WTC11 (cell line): Measurements from ENCODE around the gene PGAP2. TPM values are rescaled to one million over a fixed set of nuclear protein-coding genes. Genes with fewer than 3 reads are reported as not detected.
A peak's percentile ranks its signal among the peaks of the same experiment; 100 is the strongest.

Experiments
- ATAC-seq: fragments of 200-7000 bp; cut with Tn5 transposase; 2 replicates; pipeline ENCODE4 v1.10.0; 2021; ENCODE audit warnings: mild to moderate bottlenecking, moderate library complexity
- Bru-seq: library from RNA; stranded (reverse); fragments of 400-500 nt; gene quantifications from one replicate; lab custom pipeline; 2021; lab: Mats Ljungman, UMichigan
- CTCF ChIA-PET: fragments of 300-600 bp; sonication (Branson Sonifier 250); formaldehyde crosslinking; loops from one replicate; lab custom pipeline; 2021; ENCODE audit warnings: antibody characterized with exemption; lab: Charles Lee
- POLR2A ChIA-PET: fragments of 350-600 bp; sonication (Branson Sonifier 250); formaldehyde crosslinking; loops from one replicate; lab custom pipeline; 2021; ENCODE audit warnings: antibody characterized with exemption; lab: Charles Lee
- DNase-seq: peaks from one replicate; pipeline ENCODE4 v3.0.0; 2021; ENCODE audit warnings: low spot score
- H3K27ac Mint-ChIP-seq: 2 replicates; pipeline ENCODE4 v1.8.0; 2021; ENCODE audit warnings: mixed read lengths
- H3K27me3 Mint-ChIP-seq: 2 replicates; pipeline ENCODE4 v1.8.0; 2021; ENCODE audit warnings: low read depth, mild to moderate bottlenecking, moderate library complexity, mixed read lengths
- H3K36me3 Mint-ChIP-seq: 2 replicates; pipeline ENCODE4 v1.8.0; 2021; ENCODE audit warnings: mixed read lengths
- H3K4me1 Mint-ChIP-seq: 2 replicates; pipeline ENCODE4 v1.8.0; 2022; ENCODE audit warnings: mixed read lengths
- H3K4me3 Mint-ChIP-seq: 2 replicates; pipeline ENCODE4 v1.8.0; 2021; ENCODE audit warnings: mild to moderate bottlenecking, moderate library complexity, mixed read lengths
- H3K9me3 Mint-ChIP-seq: 2 replicates; pipeline ENCODE4 v1.8.0; 2021; ENCODE audit warnings: mixed read lengths
- ATF1 ChIP-seq: sonication (generic); formaldehyde crosslinking; IDR thresholded peaks from 2 replicates; pipeline ENCODE4 v1.8.1; 2023; ENCODE audit warnings: mild to moderate bottlenecking, moderate library complexity, missing genetic modification reagents
- CBFB ChIP-seq: sonication (generic); formaldehyde crosslinking; IDR thresholded peaks from 2 replicates; pipeline ENCODE4 v1.8.1; 2022; ENCODE audit warnings: mild to moderate bottlenecking, low read depth, missing genetic modification reagents
- CREB1 ChIP-seq: sonication (generic); formaldehyde crosslinking; IDR thresholded peaks from 2 replicates; pipeline ENCODE4 v1.8.0; 2023; ENCODE audit warnings: mild to moderate bottlenecking, missing genetic modification reagents
- CREM ChIP-seq: sonication (generic); formaldehyde crosslinking; IDR thresholded peaks from 2 replicates; pipeline ENCODE4 v1.8.1; 2022; ENCODE audit warnings: mild to moderate bottlenecking, missing genetic modification reagents, moderate library complexity
- ELF4 ChIP-seq: sonication (generic); formaldehyde crosslinking; IDR thresholded peaks from 2 replicates; pipeline ENCODE4 v1.8.1; 2022; ENCODE audit warnings: low read depth, mild to moderate bottlenecking, moderate library complexity, missing genetic modification reagents
- ESRRA ChIP-seq: sonication (generic); formaldehyde crosslinking; IDR thresholded peaks from 2 replicates; pipeline ENCODE4 v1.8.1; 2022; ENCODE audit warnings: mild to moderate bottlenecking, missing genetic modification reagents, borderline replicate concordance
- GTF2I ChIP-seq: fragments of 250-450 bp; sonication (Bioruptor Pico); conservative IDR thresholded peaks from 2 replicates; pipeline ENCODE4 v1.4.0; 2021; ENCODE audit warnings: mild to moderate bottlenecking
- HMGA2 ChIP-seq: fragments of 250-450 bp; sonication (Bioruptor Pico); IDR thresholded peaks from 2 replicates; pipeline ENCODE4 v1.4.0; 2021; ENCODE audit warnings: mild to moderate bottlenecking, moderate library complexity
- NFATC4 ChIP-seq: fragments of 250-450 bp; sonication (Bioruptor Pico); IDR thresholded peaks from 2 replicates; pipeline ENCODE4 v1.9.0; 2021; ENCODE audit warnings: mild to moderate bottlenecking
- NFE2L1 ChIP-seq: sonication (generic); formaldehyde crosslinking; IDR thresholded peaks from 2 replicates; pipeline ENCODE4 v1.8.1; 2023; ENCODE audit warnings: missing genetic modification reagents
- NFYB ChIP-seq: sonication (generic); formaldehyde crosslinking; conservative IDR thresholded peaks from 2 replicates; pipeline ENCODE4 v1.8.0; 2022; ENCODE audit warnings: low read depth, missing genetic modification reagents
- OVOL2 ChIP-seq: fragments of 250-450 bp; sonication (Bioruptor Pico); IDR thresholded peaks from 2 replicates; pipeline ENCODE4 v1.9.0; 2021; ENCODE audit warnings: mild to moderate bottlenecking, borderline replicate concordance
- PRRX2 ChIP-seq: fragments of 250-450 bp; sonication (Bioruptor Pico); IDR thresholded peaks from 2 replicates; pipeline ENCODE4 v1.8.0; 2021; ENCODE audit warnings: mild to moderate bottlenecking
- SMAD3 ChIP-seq: sonication (generic); formaldehyde crosslinking; IDR thresholded peaks from 2 replicates; pipeline ENCODE4 v1.8.0; 2022; ENCODE audit warnings: missing genetic modification reagents, mild to moderate bottlenecking, borderline replicate concordance
- ZNF138 ChIP-seq: sonication (generic); formaldehyde crosslinking; conservative IDR thresholded peaks from 2 replicates; pipeline ENCODE4 v1.8.1; 2022; ENCODE audit warnings: mild to moderate bottlenecking, moderate library complexity, missing genetic modification reagents
- ZNF232 ChIP-seq: sonication (generic); formaldehyde crosslinking; IDR thresholded peaks from 2 replicates; pipeline ENCODE4 v1.8.0; 2022; ENCODE audit warnings: mild to moderate bottlenecking, missing genetic modification reagents
- ZNF263 ChIP-seq: sonication (generic); formaldehyde crosslinking; IDR thresholded peaks from 2 replicates; pipeline ENCODE4 v1.8.1; 2022; ENCODE audit warnings: low read depth, mild to moderate bottlenecking, moderate library complexity, missing genetic modification reagents
- ZNF317 ChIP-seq: sonication (generic); formaldehyde crosslinking; IDR thresholded peaks from 2 replicates; pipeline ENCODE4 v1.8.1; 2023; ENCODE audit warnings: low read depth, mild to moderate bottlenecking, moderate library complexity, missing genetic modification reagents, borderline replicate concordance
- ZNF671 ChIP-seq: fragments of 250-450 bp; sonication (Bioruptor Pico); IDR thresholded peaks from 2 replicates; pipeline ENCODE4 v1.8.0; 2021; ENCODE audit warnings: mild to moderate bottlenecking
- long read RNA-seq, 3 experiments: library from RNA in 1 of 3; library from capped mRNA in 1 of 3; library from polyadenylated mRNA in 1 of 3; unstranded in 2 of 3; stranded (forward) in 1 of 3; transcript quantifications; one replicate each; pipeline ENCODE4 v2.0.0, GENCODE V29; 2021
- total RNA-seq: library from RNA; stranded (reverse); gene quantifications from 3 replicates; pipeline ENCODE4 v1.2.3, GENCODE V29; 2021
- TF ChIP-seq, protein P1 (sequence below): sonication (generic); formaldehyde crosslinking; IDR thresholded peaks from 2 replicates; pipeline ENCODE4 v1.8.1; 2022; ENCODE audit warnings: missing genetic modification reagents, borderline replicate concordance
- TF ChIP-seq, protein P2 (sequence below): sonication (generic); formaldehyde crosslinking; IDR thresholded peaks from 2 replicates; pipeline ENCODE4 v1.8.0; 2023; ENCODE audit warnings: missing genetic modification reagents, mild to moderate bottlenecking, borderline replicate concordance
- TF ChIP-seq, protein P3 (sequence below): fragments of 200-600 bp; IDR thresholded peaks from 2 replicates; pipeline ENCODE4 v1.8.0; 2022; ENCODE audit warnings: antibody characterized with exemption
- TF ChIP-seq, protein P4 (sequence below): sonication (generic); formaldehyde crosslinking; IDR thresholded peaks from 2 replicates; pipeline ENCODE4 v1.8.1; 2022; ENCODE audit warnings: mild to moderate bottlenecking, missing genetic modification reagents, moderate library complexity, borderline replicate concordance
- TF ChIP-seq, protein P5 (sequence below): sonication (generic); formaldehyde crosslinking; IDR thresholded peaks from 2 replicates; pipeline ENCODE4 v1.8.1; 2022; ENCODE audit warnings: low read depth, mild to moderate bottlenecking, moderate library complexity, missing genetic modification reagents, borderline replicate concordance

The PGAP2 gene
- 38.2 to 43.0 TPM (median 40.7 TPM) in 3 replicates for total RNA-seq
- Bru-seq, nascent RNA, result percentile 66 among the genes with signal in this experiment
- long read RNA-seq, experiment 1, transcript PGAP2-207 (6 exons, 931 nt), result major isoform, 20 of 110 reads
- long read RNA-seq, experiment 1, transcript PGAP2-227 (5 exons, 1,530 nt), result minor isoform, 11 of 110 reads
- long read RNA-seq, experiment 1, transcript PGAP2-215 (6 exons, 798 nt), result minor isoform, 9 of 110 reads
- long read RNA-seq, experiment 1, partial matches to known transcripts, result 13 of 110 reads
- long read RNA-seq, experiment 1, other reads (novel, unspliced or antisense), result 45 of 110 reads
- long read RNA-seq, experiment 2, transcript PGAP2-207 (6 exons, 931 nt), result major isoform, 6 of 40 reads
- long read RNA-seq, experiment 2, partial matches to known transcripts, result 16 of 40 reads
- long read RNA-seq, experiment 2, other reads (novel, unspliced or antisense), result 14 of 40 reads
- long read RNA-seq, experiment 3, transcript PGAP2-227 (5 exons, 1,530 nt), result minor isoform, 22 of 117 reads
- long read RNA-seq, experiment 3, transcript PGAP2-207 (6 exons, 931 nt), result major isoform, 29 of 117 reads
- long read RNA-seq, experiment 3, transcript PGAP2-215 (6 exons, 798 nt), result minor isoform, 10 of 117 reads
- long read RNA-seq, experiment 3, partial matches to known transcripts, result 3 of 117 reads
- long read RNA-seq, experiment 3, other reads (novel, unspliced or antisense), result 47 of 117 reads

DNA sequence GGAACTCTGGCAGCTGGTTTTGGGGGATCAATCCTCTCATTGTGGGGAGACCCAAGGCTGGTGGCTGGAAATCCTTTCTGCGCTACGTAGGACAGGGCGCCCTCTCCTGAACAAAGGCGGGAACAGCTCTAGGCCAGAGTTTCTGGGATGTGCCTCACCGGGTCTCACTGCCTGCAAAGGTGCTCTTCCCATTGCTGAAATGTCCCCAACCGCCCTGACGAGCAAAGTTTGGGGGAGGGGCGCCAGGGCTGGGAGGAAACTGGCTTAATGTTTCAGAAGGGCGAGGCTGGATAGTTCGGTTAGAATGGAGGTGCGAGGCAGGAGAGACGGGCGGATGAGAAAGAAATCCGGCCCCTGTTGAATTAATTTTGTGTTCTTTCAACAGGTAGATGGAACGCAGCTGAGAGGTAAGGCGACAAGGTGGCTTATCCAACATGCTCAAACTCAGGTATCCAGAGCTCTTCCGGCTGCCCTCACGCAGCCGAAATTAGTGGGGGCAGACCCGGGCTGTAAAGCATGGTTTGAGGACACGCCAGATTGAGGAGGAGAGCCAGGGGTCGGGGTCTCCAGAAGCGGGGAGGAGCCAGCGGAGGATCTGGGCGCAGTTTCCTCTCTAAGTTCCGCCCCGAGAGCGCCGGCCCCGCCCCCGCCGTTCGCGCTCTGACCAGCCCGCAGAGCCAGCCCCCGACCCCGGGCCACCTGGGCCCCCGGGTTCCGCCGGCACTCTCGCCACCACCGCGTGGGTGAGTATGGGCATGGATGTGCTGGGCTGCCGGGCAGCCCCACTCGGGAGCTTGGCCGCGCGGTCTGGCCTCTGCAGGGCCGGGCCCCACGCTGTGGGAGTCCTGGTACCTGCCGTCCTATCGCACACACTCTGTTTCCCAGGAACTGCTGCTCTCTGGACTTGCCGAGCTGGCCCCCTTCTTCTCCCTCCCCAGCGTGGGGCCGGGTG, at the start of gene PGAP2:
PGAP2 (plus strand) TSS at position 652 of the 952 bp plus-strand sequence. CDS start 2,700 bp downstream, outside the sequence.
- ChIA-PET POLR2A (interaction anchor here (0.5 to 1.1 kb wide), 4 partner anchors 11 to 429 kb away, joined by 3 read pairs; partner anchors contain the start of genes NUP98 and ZNF195), CTCF (interaction anchor here (0.7 to 3.9 kb wide), 27 partner anchors 8 to 331 kb away, joined by 3 to 52 read pairs (median 5); partner anchors contain the start of genes NUP98, RHOG and STIM1)
- peak; percentile 91 for ATAC-seq
- peak within 1 kb of the TSS; percentile 97 for H3K27ac Mint-ChIP-seq
- H3K4me3 Mint-ChIP-seq, result peak within 1 kb of the TSS; percentile 96
- peaks cover 11% of the 10 kb centered on the region for H3K4me1 Mint-ChIP-seq
- peak; percentile 83 for DNase-seq
- no peaks in the 10 kb centered on the region for H3K36me3 Mint-ChIP-seq
- H3K27me3 Mint-ChIP-seq, result no peaks in the 10 kb centered on the region; the same call in 1 of the 2 replicates
- H3K9me3 Mint-ChIP-seq, result no peaks in the 10 kb centered on the region
- TF ChIP-seq, protein P1, sequence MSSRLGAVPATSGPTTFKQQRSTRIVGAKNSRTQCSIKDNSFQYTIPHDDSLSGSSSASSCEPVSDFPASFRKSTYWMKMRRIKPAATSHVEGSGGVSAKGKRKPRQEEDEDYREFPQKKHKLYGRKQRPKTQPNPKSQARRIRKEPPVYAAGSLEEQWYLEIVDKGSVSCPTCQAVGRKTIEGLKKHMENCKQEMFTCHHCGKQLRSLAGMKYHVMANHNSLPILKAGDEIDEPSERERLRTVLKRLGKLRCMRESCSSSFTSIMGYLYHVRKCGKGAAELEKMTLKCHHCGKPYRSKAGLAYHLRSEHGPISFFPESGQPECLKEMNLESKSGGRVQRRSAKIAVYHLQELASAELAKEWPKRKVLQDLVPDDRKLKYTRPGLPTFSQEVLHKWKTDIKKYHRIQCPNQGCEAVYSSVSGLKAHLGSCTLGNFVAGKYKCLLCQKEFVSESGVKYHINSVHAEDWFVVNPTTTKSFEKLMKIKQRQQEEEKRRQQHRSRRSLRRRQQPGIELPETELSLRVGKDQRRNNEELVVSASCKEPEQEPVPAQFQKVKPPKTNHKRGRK, result no peak
- TF ChIP-seq ELF4 (CRISPR knock-in tag) (no peak), NFATC4 (CRISPR knock-in tag) (no peak), OVOL2 (CRISPR knock-in tag) (no peak), GTF2I (CRISPR knock-in tag) (no peak), ZNF138 (CRISPR knock-in tag) (no peak), ZNF232 (CRISPR knock-in tag) (0 out of 2 replicates have a peak, but pooled peaks have one; percentile 31), ZNF317 (CRISPR knock-in tag) (no peak), ZNF671 (CRISPR knock-in tag) (no peak), CREB1 (no peak), HMGA2 (CRISPR knock-in tag) (no peak), SMAD3 (CRISPR knock-in tag) (no peak), NFYB (no peak), PRRX2 (CRISPR knock-in tag) (no peak; the same call in 1 of the 2 replicates), ESRRA (CRISPR knock-in tag) (no peak), CBFB (no peak), ZNF263 (peak; percentile 44; the same call in 1 of the 2 replicates), NFE2L1 (CRISPR knock-in tag) (no peak), CREM (CRISPR knock-in tag) (0 out of 2 replicates have a peak, but pooled peaks have one; percentile 41), ATF1 (CRISPR knock-in tag) (no peak)
- TF ChIP-seq, protein P2, sequence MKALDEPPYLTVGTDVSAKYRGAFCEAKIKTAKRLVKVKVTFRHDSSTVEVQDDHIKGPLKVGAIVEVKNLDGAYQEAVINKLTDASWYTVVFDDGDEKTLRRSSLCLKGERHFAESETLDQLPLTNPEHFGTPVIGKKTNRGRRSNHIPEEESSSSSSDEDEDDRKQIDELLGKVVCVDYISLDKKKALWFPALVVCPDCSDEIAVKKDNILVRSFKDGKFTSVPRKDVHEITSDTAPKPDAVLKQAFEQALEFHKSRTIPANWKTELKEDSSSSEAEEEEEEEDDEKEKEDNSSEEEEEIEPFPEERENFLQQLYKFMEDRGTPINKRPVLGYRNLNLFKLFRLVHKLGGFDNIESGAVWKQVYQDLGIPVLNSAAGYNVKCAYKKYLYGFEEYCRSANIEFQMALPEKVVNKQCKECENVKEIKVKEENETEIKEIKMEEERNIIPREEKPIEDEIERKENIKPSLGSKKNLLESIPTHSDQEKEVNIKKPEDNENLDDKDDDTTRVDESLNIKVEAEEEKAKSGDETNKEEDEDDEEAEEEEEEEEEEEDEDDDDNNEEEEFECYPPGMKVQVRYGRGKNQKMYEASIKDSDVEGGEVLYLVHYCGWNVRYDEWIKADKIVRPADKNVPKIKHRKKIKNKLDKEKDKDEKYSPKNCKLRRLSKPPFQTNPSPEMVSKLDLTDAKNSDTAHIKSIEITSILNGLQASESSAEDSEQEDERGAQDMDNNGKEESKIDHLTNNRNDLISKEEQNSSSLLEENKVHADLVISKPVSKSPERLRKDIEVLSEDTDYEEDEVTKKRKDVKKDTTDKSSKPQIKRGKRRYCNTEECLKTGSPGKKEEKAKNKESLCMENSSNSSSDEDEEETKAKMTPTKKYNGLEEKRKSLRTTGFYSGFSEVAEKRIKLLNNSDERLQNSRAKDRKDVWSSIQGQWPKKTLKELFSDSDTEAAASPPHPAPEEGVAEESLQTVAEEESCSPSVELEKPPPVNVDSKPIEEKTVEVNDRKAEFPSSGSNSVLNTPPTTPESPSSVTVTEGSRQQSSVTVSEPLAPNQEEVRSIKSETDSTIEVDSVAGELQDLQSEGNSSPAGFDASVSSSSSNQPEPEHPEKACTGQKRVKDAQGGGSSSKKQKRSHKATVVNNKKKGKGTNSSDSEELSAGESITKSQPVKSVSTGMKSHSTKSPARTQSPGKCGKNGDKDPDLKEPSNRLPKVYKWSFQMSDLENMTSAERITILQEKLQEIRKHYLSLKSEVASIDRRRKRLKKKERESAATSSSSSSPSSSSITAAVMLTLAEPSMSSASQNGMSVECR (CRISPR knock-in tag), result no peak
- TF ChIP-seq, protein P3, sequence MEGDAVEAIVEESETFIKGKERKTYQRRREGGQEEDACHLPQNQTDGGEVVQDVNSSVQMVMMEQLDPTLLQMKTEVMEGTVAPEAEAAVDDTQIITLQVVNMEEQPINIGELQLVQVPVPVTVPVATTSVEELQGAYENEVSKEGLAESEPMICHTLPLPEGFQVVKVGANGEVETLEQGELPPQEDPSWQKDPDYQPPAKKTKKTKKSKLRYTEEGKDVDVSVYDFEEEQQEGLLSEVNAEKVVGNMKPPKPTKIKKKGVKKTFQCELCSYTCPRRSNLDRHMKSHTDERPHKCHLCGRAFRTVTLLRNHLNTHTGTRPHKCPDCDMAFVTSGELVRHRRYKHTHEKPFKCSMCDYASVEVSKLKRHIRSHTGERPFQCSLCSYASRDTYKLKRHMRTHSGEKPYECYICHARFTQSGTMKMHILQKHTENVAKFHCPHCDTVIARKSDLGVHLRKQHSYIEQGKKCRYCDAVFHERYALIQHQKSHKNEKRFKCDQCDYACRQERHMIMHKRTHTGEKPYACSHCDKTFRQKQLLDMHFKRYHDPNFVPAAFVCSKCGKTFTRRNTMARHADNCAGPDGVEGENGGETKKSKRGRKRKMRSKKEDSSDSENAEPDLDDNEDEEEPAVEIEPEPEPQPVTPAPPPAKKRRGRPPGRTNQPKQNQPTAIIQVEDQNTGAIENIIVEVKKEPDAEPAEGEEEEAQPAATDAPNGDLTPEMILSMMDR, result peak; percentile 65
- TF ChIP-seq, protein P4, sequence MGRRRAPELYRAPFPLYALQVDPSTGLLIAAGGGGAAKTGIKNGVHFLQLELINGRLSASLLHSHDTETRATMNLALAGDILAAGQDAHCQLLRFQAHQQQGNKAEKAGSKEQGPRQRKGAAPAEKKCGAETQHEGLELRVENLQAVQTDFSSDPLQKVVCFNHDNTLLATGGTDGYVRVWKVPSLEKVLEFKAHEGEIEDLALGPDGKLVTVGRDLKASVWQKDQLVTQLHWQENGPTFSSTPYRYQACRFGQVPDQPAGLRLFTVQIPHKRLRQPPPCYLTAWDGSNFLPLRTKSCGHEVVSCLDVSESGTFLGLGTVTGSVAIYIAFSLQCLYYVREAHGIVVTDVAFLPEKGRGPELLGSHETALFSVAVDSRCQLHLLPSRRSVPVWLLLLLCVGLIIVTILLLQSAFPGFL, result no peak
- TF ChIP-seq, protein P5, sequence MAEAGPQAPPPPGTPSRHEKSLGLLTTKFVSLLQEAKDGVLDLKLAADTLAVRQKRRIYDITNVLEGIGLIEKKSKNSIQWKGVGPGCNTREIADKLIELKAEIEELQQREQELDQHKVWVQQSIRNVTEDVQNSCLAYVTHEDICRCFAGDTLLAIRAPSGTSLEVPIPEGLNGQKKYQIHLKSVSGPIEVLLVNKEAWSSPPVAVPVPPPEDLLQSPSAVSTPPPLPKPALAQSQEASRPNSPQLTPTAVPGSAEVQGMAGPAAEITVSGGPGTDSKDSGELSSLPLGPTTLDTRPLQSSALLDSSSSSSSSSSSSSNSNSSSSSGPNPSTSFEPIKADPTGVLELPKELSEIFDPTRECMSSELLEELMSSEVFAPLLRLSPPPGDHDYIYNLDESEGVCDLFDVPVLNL (CRISPR knock-in tag), result no peak
